ENCODE data around the gene FUT8.
A peak's percentile ranks its signal among the peaks of the same experiment; 100 is the strongest.

The FUT8 gene

GRCh38 chr14:65772921-65773574 is 360.5 kb downstream of the FUT8 start:
- no peaks in the 10 kb centered on the region for H3K36me3 ChIP-seq (ENCODE audit: control insufficient read depth in 2 of 2, insufficient read depth in 2 of 2, low read length in 2 of 2)
- no peaks in the 10 kb centered on the region for H3K9me3 ChIP-seq (ENCODE audit: control insufficient read depth in 2 of 2, low read length in 2 of 2)
- H3K27ac ChIP-seq (ENCODE audit: low read depth in 2 of 2, low read length in 2 of 2): peak overlapping the region; percentile 74 to 78
- peak overlapping the region in 1 of 2 donors; percentile 37 for H3K4me3 ChIP-seq (ENCODE audit: low read length in 2 of 2)
- no peaks in the 10 kb centered on the region for H3K27me3 ChIP-seq (ENCODE audit: control insufficient read depth in 2 of 2, insufficient read depth in 2 of 2, low read length in 2 of 2)
- H3K4me1 ChIP-seq (ENCODE audit: control insufficient read depth in 2 of 2, insufficient read depth in 2 of 2, low read length in 2 of 2): peaks cover 23 to 25% of the 10 kb centered on the region in 2 donors
- H3K9ac ChIP-seq (ENCODE audit: low read depth in 1 of 2, low read length in 2 of 2): no peak overlapping the region

GRCh38 chr14:65774041-65774440 is 361.5 kb downstream of the FUT8 start:
- no peak overlapping the region for H3K4me3 ChIP-seq (ENCODE audit: low read length in 2 of 2)
- peak overlapping the region; percentile 74 to 78 for H3K27ac ChIP-seq (ENCODE audit: low read depth in 2 of 2, low read length in 2 of 2)
- H3K27me3 ChIP-seq (ENCODE audit: control insufficient read depth in 2 of 2, insufficient read depth in 2 of 2, low read length in 2 of 2): no peaks in the 10 kb centered on the region
- H3K9me3 ChIP-seq (ENCODE audit: control insufficient read depth in 2 of 2, low read length in 2 of 2): no peaks in the 10 kb centered on the region
- H3K36me3 ChIP-seq (ENCODE audit: control insufficient read depth in 2 of 2, insufficient read depth in 2 of 2, low read length in 2 of 2): no peaks in the 10 kb centered on the region
- H3K4me1 ChIP-seq (ENCODE audit: control insufficient read depth in 2 of 2, insufficient read depth in 2 of 2, low read length in 2 of 2): peaks cover 23 to 25% of the 10 kb centered on the region in 2 donors
- H3K9ac ChIP-seq (ENCODE audit: low read depth in 1 of 2, low read length in 2 of 2): no peak overlapping the region

- no peaks in the 10 kb centered on the region for H3K27me3 ChIP-seq (ENCODE audit: control insufficient read depth in 2 of 2, insufficient read depth in 2 of 2, low read length in 2 of 2)
- H3K36me3 ChIP-seq (ENCODE audit: control insufficient read depth in 2 of 2, insufficient read depth in 2 of 2, low read length in 2 of 2): no peaks in the 10 kb centered on the region
- H3K4me1 ChIP-seq (ENCODE audit: control insufficient read depth in 2 of 2, insufficient read depth in 2 of 2, low read length in 2 of 2): peaks cover 23 to 25% of the 10 kb centered on the region in 2 donors
- H3K27ac ChIP-seq (ENCODE audit: low read depth in 2 of 2, low read length in 2 of 2): no peak overlapping the region
- no peaks in the 10 kb centered on the region for H3K9me3 ChIP-seq (ENCODE audit: control insufficient read depth in 2 of 2, low read length in 2 of 2)
- H3K9ac ChIP-seq (ENCODE audit: low read depth in 1 of 2, low read length in 2 of 2): no peak overlapping the region
- H3K4me3 ChIP-seq (ENCODE audit: low read length in 2 of 2): no peak overlapping the region
Measured at GRCh38 chr14:65776193-65776852, 363.8 kb downstream of the FUT8 start.

- Histone ChIP-seq H3K9ac (ENCODE audit: low read depth in 1 of 2, low read length in 2 of 2) (no peak overlapping the region), H3K4me3 (ENCODE audit: low read length in 2 of 2) (no peak overlapping the region), H3K9me3 (ENCODE audit: control insufficient read depth in 2 of 2, low read length in 2 of 2) (no peaks in the 10 kb centered on the region), H3K27ac (ENCODE audit: low read depth in 2 of 2, low read length in 2 of 2) (no peak overlapping the region), H3K27me3 (ENCODE audit: control insufficient read depth in 2 of 2, insufficient read depth in 2 of 2, low read length in 2 of 2) (no peaks in the 10 kb centered on the region), H3K36me3 (ENCODE audit: control insufficient read depth in 2 of 2, insufficient read depth in 2 of 2, low read length in 2 of 2) (no peaks in the 10 kb centered on the region), H3K4me1 (ENCODE audit: control insufficient read depth in 2 of 2, insufficient read depth in 2 of 2, low read length in 2 of 2) (peaks cover 0 to 2% of the 10 kb centered on the region in 2 donors)
Measured at GRCh38 chr14:65780566-65780965, 368.0 kb downstream of the FUT8 start.

GRCh38 chr14:65783101-65783500 is 370.6 kb downstream of the FUT8 start:
- no peaks in the 10 kb centered on the region for H3K4me1 ChIP-seq (ENCODE audit: control insufficient read depth in 2 of 2, insufficient read depth in 2 of 2, low read length in 2 of 2)
- no peak overlapping the region for H3K4me3 ChIP-seq (ENCODE audit: low read length in 2 of 2)
- no peak overlapping the region for H3K27ac ChIP-seq (ENCODE audit: low read depth in 2 of 2, low read length in 2 of 2)
- H3K27me3 ChIP-seq (ENCODE audit: control insufficient read depth in 2 of 2, insufficient read depth in 2 of 2, low read length in 2 of 2): no peaks in the 10 kb centered on the region
- no peaks in the 10 kb centered on the region for H3K36me3 ChIP-seq (ENCODE audit: control insufficient read depth in 2 of 2, insufficient read depth in 2 of 2, low read length in 2 of 2)
- no peaks in the 10 kb centered on the region for H3K9me3 ChIP-seq (ENCODE audit: control insufficient read depth in 2 of 2, low read length in 2 of 2)
- no peak overlapping the region for H3K9ac ChIP-seq (ENCODE audit: low read depth in 1 of 2, low read length in 2 of 2)

GRCh38 chr14:65783576-65783975 is 371.0 kb downstream of the FUT8 start:
- Histone ChIP-seq H3K9me3 (ENCODE audit: control insufficient read depth in 2 of 2, low read length in 2 of 2) (no peaks in the 10 kb centered on the region), H3K27ac (ENCODE audit: low read depth in 2 of 2, low read length in 2 of 2) (no peak overlapping the region), H3K27me3 (ENCODE audit: control insufficient read depth in 2 of 2, insufficient read depth in 2 of 2, low read length in 2 of 2) (no peaks in the 10 kb centered on the region), H3K36me3 (ENCODE audit: control insufficient read depth in 2 of 2, insufficient read depth in 2 of 2, low read length in 2 of 2) (no peaks in the 10 kb centered on the region), H3K4me3 (ENCODE audit: low read length in 2 of 2) (no peak overlapping the region), H3K9ac (ENCODE audit: low read depth in 1 of 2, low read length in 2 of 2) (no peak overlapping the region), H3K4me1 (ENCODE audit: control insufficient read depth in 2 of 2, insufficient read depth in 2 of 2, low read length in 2 of 2) (no peaks in the 10 kb centered on the region)

- Histone ChIP-seq H3K4me1 (ENCODE audit: control insufficient read depth in 2 of 2, insufficient read depth in 2 of 2, low read length in 2 of 2) (no peaks in the 10 kb centered on the region), H3K9ac (ENCODE audit: low read depth in 1 of 2, low read length in 2 of 2) (no peak overlapping the region), H3K27me3 (ENCODE audit: control insufficient read depth in 2 of 2, insufficient read depth in 2 of 2, low read length in 2 of 2) (no peaks in the 10 kb centered on the region), H3K27ac (ENCODE audit: low read depth in 2 of 2, low read length in 2 of 2) (no peak overlapping the region), H3K36me3 (ENCODE audit: control insufficient read depth in 2 of 2, insufficient read depth in 2 of 2, low read length in 2 of 2) (no peaks in the 10 kb centered on the region), H3K4me3 (ENCODE audit: low read length in 2 of 2) (no peak overlapping the region), H3K9me3 (ENCODE audit: control insufficient read depth in 2 of 2, low read length in 2 of 2) (no peaks in the 10 kb centered on the region)
Measured at GRCh38 chr14:65784574-65784973, 372.0 kb downstream of the FUT8 start.

GRCh38 chr14:65787461-65787860 is 374.9 kb downstream of the FUT8 start:
- no peak overlapping the region for H3K9ac ChIP-seq (ENCODE audit: low read depth in 1 of 2, low read length in 2 of 2)

GRCh38 chr14:65788876-65789275 is 376.3 kb downstream of the FUT8 start:
- Histone ChIP-seq H3K27ac (ENCODE audit: low read depth in 2 of 2, low read length in 2 of 2) (no peak overlapping the region), H3K4me1 (ENCODE audit: control insufficient read depth in 2 of 2, insufficient read depth in 2 of 2, low read length in 2 of 2) (no peaks in the 10 kb centered on the region), H3K9me3 (ENCODE audit: control insufficient read depth in 2 of 2, low read length in 2 of 2) (no peaks in the 10 kb centered on the region), H3K36me3 (ENCODE audit: control insufficient read depth in 2 of 2, insufficient read depth in 2 of 2, low read length in 2 of 2) (no peaks in the 10 kb centered on the region), H3K4me3 (ENCODE audit: low read length in 2 of 2) (no peak overlapping the region), H3K9ac (ENCODE audit: low read depth in 1 of 2, low read length in 2 of 2) (no peak overlapping the region), H3K27me3 (ENCODE audit: control insufficient read depth in 2 of 2, insufficient read depth in 2 of 2, low read length in 2 of 2) (no peaks in the 10 kb centered on the region)

More at GRCh38 chr14:65787461-65787860, 374.9 kb downstream of the FUT8 start:
- Histone ChIP-seq H3K27ac (ENCODE audit: low read depth in 2 of 2, low read length in 2 of 2) (no peak overlapping the region), H3K9me3 (ENCODE audit: control insufficient read depth in 2 of 2, low read length in 2 of 2) (no peaks in the 10 kb centered on the region), H3K36me3 (ENCODE audit: control insufficient read depth in 2 of 2, insufficient read depth in 2 of 2, low read length in 2 of 2) (no peaks in the 10 kb centered on the region), H3K27me3 (ENCODE audit: control insufficient read depth in 2 of 2, insufficient read depth in 2 of 2, low read length in 2 of 2) (no peaks in the 10 kb centered on the region), H3K4me1 (ENCODE audit: control insufficient read depth in 2 of 2, insufficient read depth in 2 of 2, low read length in 2 of 2) (no peaks in the 10 kb centered on the region), H3K4me3 (ENCODE audit: low read length in 2 of 2) (no peak overlapping the region)

- Histone ChIP-seq H3K36me3 (ENCODE audit: control insufficient read depth in 2 of 2, insufficient read depth in 2 of 2, low read length in 2 of 2) (no peaks in the 10 kb centered on the region), H3K27me3 (ENCODE audit: control insufficient read depth in 2 of 2, insufficient read depth in 2 of 2, low read length in 2 of 2) (no peaks in the 10 kb centered on the region), H3K9me3 (ENCODE audit: control insufficient read depth in 2 of 2, low read length in 2 of 2) (no peaks in the 10 kb centered on the region), H3K27ac (ENCODE audit: low read depth in 2 of 2, low read length in 2 of 2) (no peak overlapping the region), H3K9ac (ENCODE audit: low read depth in 1 of 2, low read length in 2 of 2) (no peak overlapping the region), H3K4me3 (ENCODE audit: low read length in 2 of 2) (no peak overlapping the region), H3K4me1 (ENCODE audit: control insufficient read depth in 2 of 2, insufficient read depth in 2 of 2, low read length in 2 of 2) (no peaks in the 10 kb centered on the region)
Measured at GRCh38 chr14:65789363-65789762, 376.8 kb downstream of the FUT8 start.
